ENCODE data around the gene FFAR3.
"Not testable (repeated sequence)": the region's sequence is repeated elsewhere in the genome, so short reads cannot be mapped to it uniquely, and the experiment has no call there.

Gene FFAR3

GRCh38 chr19:35378356-35378755 is 20.1 kb downstream of the FFAR3 start:
- DNase-seq, result no peak

- not testable (repeated sequence) for DNase-seq
Observed at GRCh38 chr19:35379545-35379944, 21.3 kb downstream of the FFAR3 start.

- no peak for DNase-seq
Observed at GRCh38 chr19:35379992-35380391, 21.7 kb downstream of the FFAR3 start.

GRCh38 chr19:35380450-35381124 is 22.3 kb downstream of the FFAR3 start:
- no peak for DNase-seq

- no peak for DNase-seq
Observed at GRCh38 chr19:35381318-35381717, 23.1 kb downstream of the FFAR3 start.

GRCh38 chr19:35381926-35382325 is 23.7 kb downstream of the FFAR3 start:
- no peak for DNase-seq

GRCh38 chr19:35383536-35383935 is 25.3 kb downstream of the FFAR3 start:
- DNase-seq, result no peak

GRCh38 chr19:35388277-35389054 is 30.2 kb downstream of the FFAR3 start:
- DNase-seq, result no peak

GRCh38 chr19:35389192-35389861 is 31.1 kb downstream of the FFAR3 start:
- no peak for DNase-seq

GRCh38 chr19:35392742-35393715 is 34.8 kb downstream of the FFAR3 start:
- DNase-seq, result no peak

GRCh38 chr19:35395382-35396199 is 37.3 kb downstream of the FFAR3 start:
- no peak for DNase-seq

GRCh38 chr19:35396240-35396885 is 38.1 kb downstream of the FFAR3 start:
- DNase-seq, result no peak

- no peak for DNase-seq
Observed at GRCh38 chr19:35397064-35397463, 38.8 kb downstream of the FFAR3 start.

GRCh38 chr19:35398570-35398969 is 40.3 kb downstream of the FFAR3 start:
- DNase-seq, result no peak

GRCh38 chr19:35399231-35399630 is 41.0 kb downstream of the FFAR3 start:
- no peak for DNase-seq

GRCh38 chr19:35399948-35400772 is 41.9 kb downstream of the FFAR3 start:
- no peak for DNase-seq

- DNase-seq, result no peak
Observed at GRCh38 chr19:35400773-35401100, 42.5 kb downstream of the FFAR3 start.

GRCh38 chr19:35401416-35401815 is 43.2 kb downstream of the FFAR3 start:
- DNase-seq, result not testable (repeated sequence)

- no peak for DNase-seq
Observed at GRCh38 chr19:35403116-35403760, 45.0 kb downstream of the FFAR3 start.
